ENCODE measurements around the gene GBP5.
"Not testable (repeated sequence)": the region's sequence is repeated elsewhere in the genome, so short reads cannot be mapped to it uniquely, and the experiment has no call there.

Gene GBP5, protein sequence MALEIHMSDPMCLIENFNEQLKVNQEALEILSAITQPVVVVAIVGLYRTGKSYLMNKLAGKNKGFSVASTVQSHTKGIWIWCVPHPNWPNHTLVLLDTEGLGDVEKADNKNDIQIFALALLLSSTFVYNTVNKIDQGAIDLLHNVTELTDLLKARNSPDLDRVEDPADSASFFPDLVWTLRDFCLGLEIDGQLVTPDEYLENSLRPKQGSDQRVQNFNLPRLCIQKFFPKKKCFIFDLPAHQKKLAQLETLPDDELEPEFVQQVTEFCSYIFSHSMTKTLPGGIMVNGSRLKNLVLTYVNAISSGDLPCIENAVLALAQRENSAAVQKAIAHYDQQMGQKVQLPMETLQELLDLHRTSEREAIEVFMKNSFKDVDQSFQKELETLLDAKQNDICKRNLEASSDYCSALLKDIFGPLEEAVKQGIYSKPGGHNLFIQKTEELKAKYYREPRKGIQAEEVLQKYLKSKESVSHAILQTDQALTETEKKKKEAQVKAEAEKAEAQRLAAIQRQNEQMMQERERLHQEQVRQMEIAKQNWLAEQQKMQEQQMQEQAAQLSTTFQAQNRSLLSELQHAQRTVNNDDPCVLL

GRCh38 chr1:89272269-89273041 lies at the start of gene GBP5:
Gene GBP5 (minus strand): TSS chr1:89272860. CDS start chr1:89269555, 3,305 bp downstream.
- DNase-seq, result not testable (repeated sequence)

DNA sequence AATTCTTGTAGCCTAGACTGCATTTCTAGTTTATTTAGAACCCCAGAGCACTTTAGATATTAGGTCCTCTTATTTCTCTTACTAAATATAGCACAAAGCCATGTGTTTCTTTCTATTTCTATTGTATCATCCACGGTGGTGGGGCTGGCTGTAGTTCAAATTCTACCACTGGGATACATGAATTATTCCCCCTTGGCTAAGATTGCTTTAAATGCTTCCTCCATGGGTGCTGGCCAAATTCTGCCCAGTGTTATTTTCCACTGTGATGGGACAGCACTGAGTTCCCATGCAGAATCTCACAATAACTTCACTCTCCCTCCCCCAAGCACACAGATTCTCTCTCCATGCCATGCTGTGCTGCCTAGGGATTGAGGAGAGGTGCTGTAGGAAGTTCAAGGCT lies 49.7 kb upstream of the GBP5 start:
- no peak for DNase-seq

DNA sequence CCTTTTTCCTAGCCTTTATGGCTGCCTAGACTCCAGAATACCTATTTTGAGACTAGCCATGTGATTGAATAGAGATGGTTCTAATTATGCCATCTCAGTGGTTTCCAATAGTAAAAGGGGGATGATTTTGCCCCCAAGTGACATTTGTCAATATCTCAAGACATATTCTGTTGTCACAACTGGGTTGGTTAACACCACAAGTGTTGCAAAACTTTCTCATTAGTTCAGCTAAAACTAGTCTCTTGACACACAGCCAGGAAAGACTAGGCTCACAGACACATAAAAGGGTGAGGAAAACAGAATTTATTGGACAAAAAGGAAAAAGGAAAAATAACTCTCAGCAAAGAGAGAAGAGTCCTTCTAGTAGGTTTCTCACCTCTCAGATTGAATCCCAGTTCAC lies 39.9 kb upstream of the GBP5 start:
- no peak for DNase-seq

- no peak for DNase-seq
Measured at GRCh38 chr1:89311757-89312156, 39.1 kb upstream of the GBP5 start.

DNA sequence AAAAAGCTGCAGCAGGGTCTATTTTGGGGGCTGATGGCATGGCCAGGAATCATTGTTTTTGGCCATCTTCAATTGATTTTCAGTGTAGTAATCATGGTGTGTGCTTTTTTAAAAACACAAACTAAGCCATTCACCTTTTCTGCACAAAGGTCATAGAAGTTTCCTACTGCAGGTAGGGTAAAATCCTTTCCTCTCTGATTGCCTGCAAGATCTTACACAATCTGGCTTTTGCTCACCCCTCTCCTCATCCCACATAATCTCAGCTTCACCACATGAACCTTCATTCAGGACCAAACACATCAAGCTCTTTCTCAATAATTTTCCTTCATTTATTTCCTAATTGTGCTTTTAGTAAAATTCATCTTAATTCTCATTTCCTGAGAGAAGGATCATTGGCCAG lies 38.3 kb upstream of the GBP5 start:
- DNase-seq, result no peak

DNA sequence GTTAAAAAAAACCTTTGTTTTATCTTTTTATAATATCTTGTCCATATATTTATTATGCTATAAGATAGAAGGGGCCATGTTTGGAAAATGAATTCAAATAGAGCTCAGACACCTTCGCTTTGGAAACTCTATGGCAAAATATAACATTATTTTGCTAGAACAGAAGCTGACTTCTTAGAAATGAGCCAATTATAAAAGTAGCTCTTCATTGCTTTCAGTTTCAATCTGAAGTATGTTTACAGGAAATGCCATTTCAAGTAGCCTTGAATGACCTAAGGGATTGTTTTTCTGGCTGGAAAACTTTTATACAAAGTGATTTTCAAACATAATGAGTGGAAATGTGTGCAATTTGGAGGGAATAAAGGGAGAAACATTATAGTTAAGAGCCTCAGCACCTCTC lies 37.8 kb upstream of the GBP5 start:
- no peak for DNase-seq

GRCh38 chr1:89309828-89310227 lies 37.2 kb upstream of the GBP5 start:
- DNase-seq, result no peak

DNA sequence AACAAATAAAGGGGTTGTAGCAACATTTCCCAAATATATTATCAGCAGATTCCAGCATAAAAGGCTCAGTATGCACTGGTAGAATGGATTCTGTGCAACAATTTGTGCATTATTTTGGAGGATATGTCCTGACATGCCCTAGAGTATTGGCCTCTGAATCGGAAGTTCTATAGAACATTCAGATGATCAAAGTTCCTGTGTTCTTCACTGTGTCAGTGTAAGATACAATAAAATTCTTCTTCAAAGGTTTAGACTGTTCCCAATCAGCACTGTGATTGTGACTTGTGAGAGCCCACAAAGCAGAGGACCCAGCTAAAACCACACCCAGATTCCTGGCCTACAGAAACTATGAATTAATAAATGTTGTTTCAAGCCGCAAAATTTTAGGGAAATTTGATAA lies 33.6 kb upstream of the GBP5 start:
- DNase-seq, result no peak

DNA sequence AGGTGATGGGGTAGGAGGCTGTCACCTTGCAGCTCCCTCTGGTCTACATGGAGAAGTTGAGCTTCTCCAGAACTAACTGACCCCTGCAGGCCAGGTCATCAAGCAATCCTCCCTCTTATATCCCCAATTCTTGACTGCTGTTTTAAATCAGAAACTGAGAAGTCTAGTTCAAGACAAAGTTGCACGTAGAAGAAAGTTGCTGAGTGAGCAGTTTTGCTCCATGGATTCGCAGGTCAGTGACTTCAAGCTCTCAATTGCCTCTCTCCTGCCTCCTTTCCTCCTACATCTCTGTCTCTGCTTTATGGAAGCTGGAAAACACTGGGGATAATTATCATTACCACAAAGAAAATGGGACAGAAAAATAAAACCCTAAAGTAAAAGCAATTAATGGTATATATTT lies 32.8 kb upstream of the GBP5 start:
- DNase-seq, result no peak

DNA sequence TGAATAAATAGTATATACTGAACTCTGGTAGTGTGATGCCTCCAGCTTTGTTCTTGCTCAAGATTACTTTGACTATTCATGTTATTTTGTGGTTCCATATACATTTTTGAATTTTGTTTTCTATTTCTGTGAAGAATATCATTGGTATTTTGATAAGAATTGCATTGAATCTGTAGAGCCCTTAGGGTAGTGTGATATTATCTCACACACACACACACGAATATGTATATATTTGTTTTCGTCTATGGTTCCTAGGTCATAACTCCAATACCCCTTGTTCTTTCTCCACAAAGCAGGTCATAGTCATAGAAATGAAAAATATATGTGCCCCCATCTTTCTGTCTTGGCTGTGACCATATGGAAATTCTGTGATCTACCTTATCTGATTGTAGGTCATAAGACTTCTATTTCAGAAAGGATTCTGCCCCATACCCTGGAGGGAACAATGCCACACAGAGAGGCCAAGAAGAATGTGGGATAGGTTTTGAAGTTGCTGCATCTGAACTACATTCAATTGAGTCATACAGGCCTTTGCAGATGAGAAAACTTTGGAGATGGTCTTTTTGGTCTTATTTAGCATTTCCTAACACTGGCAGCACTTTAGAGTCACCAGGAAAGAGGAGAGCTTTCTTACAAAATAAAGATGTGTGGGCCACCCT lies 32.0 kb upstream of the GBP5 start:
- no peak for DNase-seq

DNA sequence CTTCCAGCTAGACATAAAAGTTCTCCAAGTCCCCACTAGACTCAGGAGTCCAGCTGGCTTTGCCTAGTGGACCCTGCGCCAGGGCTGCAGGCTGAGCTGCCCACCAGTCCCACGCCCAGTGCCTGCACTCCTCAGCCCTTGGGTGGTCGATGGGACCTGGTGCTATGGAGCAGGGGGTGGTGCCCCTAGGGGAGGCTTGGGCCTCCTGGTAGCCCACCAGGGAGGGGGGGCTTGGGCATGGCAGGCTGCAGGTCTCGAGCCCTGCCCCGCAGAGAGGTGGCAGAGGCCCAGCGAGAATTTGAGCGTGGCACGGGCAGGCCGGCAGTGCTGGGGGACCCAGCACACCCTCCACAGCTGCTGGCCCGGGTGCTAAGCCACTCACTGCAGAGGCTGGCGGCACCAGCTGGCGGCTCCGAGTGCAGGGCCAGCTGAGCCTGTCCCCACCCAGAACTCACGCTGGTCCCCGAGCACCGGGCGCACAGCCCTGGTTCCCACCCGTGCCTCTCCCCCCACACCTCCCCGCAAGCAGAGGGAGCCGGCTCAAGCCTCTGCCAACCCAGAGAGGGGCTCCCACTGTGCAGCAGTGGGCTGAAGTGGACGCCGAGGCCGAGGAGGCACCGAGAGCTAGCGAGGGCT lies 30.2 kb upstream of the GBP5 start:
- no peak for DNase-seq

- not testable (repeated sequence) for DNase-seq
Measured at GRCh38 chr1:89299739-89300463, 27.2 kb upstream of the GBP5 start.

DNA sequence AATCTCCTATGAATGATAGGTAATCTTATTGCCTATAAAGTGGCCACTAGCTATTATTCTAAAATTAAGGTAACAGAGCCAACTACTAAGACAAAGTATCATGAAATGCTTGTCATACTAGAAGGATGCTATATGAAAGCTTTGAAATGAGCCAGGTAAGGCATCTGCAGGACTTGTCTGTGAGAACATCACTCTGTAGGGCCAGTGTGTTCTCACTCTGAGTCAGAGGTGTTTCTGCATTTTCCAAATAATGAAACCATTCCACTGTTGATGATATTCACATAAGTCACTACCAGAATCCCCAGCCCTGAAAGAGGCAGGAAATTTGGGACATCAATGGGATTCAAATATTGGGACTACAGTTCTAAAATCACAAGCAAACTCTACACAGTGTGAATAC lies 25.8 kb upstream of the GBP5 start:
- DNase-seq, result no peak

DNA sequence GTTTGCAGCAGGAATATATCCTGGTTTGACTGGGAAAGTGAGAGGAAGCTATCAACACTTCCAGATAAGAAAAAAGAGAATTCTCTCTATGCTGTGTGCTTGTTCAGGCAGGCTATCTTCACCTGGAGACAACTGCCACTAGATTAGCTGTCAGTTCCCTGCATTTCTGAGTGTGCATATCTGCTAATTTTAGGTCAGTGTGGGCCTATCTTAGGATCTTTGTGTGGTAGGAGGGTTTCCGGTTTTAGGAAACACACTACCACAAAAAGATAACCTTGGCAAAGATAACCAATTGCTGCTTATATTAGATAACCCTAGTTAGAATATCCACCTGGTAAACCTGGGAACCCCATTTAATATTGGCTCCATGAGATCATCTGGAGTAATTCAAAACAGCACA lies 22.5 kb upstream of the GBP5 start:
- DNase-seq, result no peak

- DNase-seq, result no peak
Measured at GRCh38 chr1:89291276-89291675, 18.6 kb upstream of the GBP5 start.

GRCh38 chr1:89288051-89288340 lies 15.3 kb upstream of the GBP5 start:
- DNase-seq, result no peak

GRCh38 chr1:89287181-89288050 lies 14.8 kb upstream of the GBP5 start:
- DNase-seq, result no peak

DNA sequence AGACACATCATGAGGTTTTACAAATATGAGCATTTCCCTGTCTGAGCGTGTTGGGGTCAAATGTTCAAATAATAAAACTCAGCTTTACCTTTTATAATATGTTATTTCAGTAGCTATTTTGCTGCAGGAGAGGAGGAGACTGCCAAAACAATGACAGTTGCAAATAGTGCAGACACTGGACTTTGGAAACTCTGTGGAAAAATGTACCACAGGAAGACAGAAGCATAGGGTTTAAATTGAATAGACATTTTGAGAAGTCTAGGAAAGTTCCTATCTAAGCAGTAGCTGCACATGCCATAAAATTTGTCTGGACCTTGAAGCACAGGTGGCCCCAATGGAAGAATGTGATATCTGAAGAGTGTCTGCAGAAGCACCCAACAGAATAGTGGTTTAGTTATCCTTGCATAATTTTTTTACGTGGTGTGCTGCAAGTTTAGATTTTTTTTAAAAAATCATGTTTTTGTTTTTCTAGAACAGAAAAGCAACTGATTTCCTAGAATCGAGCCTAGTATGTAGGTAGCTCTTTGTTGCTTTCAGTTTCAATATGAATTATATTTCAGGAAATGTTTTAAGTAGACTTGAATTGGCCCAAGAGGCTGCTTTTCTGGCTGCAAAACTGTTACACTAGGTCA lies 14.0 kb upstream of the GBP5 start:
- no peak for DNase-seq

GRCh38 chr1:89285745-89286380 lies 13.2 kb upstream of the GBP5 start:
- DNase-seq, result no peak

DNA sequence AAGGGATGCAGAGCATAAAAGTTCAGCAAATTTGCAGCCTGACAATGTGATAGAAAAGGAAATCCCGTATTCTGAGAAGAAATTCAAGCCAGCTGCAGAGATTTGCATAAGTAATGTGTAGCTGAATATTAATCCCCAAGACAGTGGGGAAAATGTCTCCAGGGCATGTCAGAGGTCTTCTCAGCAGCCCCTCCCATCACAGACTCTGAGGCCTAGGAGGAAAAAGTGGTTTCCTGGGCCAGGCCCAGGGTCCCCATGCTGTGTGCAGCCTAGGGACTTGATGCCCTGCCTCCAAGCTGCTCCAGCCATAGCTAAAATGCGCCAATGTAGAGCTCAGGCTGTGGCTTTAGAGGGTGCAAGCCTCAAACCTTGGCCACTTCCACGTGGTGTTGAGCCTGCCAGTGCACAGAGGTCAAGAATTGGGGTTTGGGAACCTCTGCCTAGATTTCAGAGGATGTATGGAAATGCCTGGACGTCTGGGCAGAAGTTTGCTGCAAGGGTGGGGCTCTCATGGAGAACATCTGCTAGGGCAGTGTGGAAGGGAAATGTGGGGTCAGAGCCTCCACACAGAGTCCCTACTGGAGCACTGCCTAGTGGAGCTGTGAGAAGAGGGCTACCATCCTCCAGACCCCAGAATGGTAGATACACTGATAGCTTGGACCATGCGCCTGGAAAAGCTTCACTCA lies 11.6 kb upstream of the GBP5 start:
- not testable (repeated sequence) for DNase-seq

All from NCI-H2029 treated with DMSO at 0.1 percent for 48 hours (cell line).